ENCODE measurements around the gene LRFN2.

DNA sequence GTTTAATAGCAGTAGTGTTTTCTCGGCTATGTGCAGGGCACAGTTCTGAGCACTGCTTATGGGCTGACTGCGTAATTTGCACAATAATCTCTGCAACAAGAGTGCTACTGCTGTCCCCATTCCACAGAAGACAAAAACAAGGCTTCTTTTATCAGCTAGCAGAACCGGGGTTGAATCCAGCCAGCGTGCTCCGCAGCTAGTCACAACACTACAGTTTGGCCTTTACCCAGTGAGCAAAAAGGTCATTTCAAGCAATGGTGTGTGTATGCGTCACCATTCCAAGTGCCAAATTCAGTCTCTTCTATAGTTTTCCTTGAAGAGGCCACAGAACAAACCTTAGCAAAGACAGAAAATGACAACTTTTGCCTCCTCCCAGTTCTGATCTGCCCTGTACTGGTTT, 61.1 kb downstream of the LRFN2 start:
- no peak for TF ChIP-seq POLR2A (IDR thresholded peaks at IDR 0.05)
- TF ChIP-seq, protein P1, sequence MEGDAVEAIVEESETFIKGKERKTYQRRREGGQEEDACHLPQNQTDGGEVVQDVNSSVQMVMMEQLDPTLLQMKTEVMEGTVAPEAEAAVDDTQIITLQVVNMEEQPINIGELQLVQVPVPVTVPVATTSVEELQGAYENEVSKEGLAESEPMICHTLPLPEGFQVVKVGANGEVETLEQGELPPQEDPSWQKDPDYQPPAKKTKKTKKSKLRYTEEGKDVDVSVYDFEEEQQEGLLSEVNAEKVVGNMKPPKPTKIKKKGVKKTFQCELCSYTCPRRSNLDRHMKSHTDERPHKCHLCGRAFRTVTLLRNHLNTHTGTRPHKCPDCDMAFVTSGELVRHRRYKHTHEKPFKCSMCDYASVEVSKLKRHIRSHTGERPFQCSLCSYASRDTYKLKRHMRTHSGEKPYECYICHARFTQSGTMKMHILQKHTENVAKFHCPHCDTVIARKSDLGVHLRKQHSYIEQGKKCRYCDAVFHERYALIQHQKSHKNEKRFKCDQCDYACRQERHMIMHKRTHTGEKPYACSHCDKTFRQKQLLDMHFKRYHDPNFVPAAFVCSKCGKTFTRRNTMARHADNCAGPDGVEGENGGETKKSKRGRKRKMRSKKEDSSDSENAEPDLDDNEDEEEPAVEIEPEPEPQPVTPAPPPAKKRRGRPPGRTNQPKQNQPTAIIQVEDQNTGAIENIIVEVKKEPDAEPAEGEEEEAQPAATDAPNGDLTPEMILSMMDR (IDR thresholded peaks at IDR 0.05), result no peak
